GM12878 (cell line): ENCODE results near the gene B4GALNT2. TPM values are rescaled to one million over a fixed set of nuclear protein-coding genes. Genes with fewer than 3 reads are reported as not detected.

Source experiments
- ATAC-seq: fragments of 200-7000 bp; cut with Tn5 transposase; 3 replicates; pipeline ENCODE4 v1.9.1; 2020; ENCODE audit warnings: mild to moderate bottlenecking, moderate library complexity
- BruUV-seq: library from RNA; stranded (reverse); fragments of 400-500 nt; replicated peaks from 2 replicates; lab custom pipeline; 2021; lab: Mats Ljungman, UMichigan
- CTCF ChIA-PET: fragments of 300-600 bp; sonication (Branson Sonifier 250); formaldehyde crosslinking; extraction: SDS; loops from one replicate; lab custom pipeline; 2021; ENCODE audit warnings: inconsistent platforms; lab: Yijun Ruan, JAX
- POLR2A ChIA-PET: fragments of 350-600 bp; formaldehyde crosslinking; extraction: SDS; loops from one replicate; lab custom pipeline; 2021; ENCODE audit warnings: inconsistent platforms; lab: Charles Lee
- RAD21 ChIA-PET: fragments of 300-600 bp; sonication (Branson Sonifier 250); formaldehyde crosslinking; loops from one replicate; lab custom pipeline; 2023; ENCODE audit warnings: antibody characterized with exemption; ENCODE audit not compliant: unreplicated experiment; lab: Charles Lee
- SMC1A ChIA-PET: fragments of 300-600 bp; sonication (Branson Sonifier 250); formaldehyde crosslinking; loops from one replicate; lab custom pipeline; 2023; ENCODE audit not compliant: unreplicated experiment, uncharacterized antibody; lab: Charles Lee
- DNase-seq: peaks from one replicate; pipeline ENCODE4 v3.0.0-alpha.2; 2011; ENCODE audit warnings: low read depth, low spot score
- FAIRE-seq: peaks from 3 replicates; lab custom pipeline; 2011; peaks lifted over from hg19 to GRCh38; lab: Jason Lieb, UNC
- H2AFZ ChIP-seq: 2 replicates; pipeline ENCODE4 v1.6.0; 2011; ENCODE audit warnings: low read depth, low read length, control low read depth; ENCODE audit not compliant: control insufficient read depth
- H3K27ac ChIP-seq: 2 replicates; pipeline ENCODE4 v1.5.1; 2011; ENCODE audit warnings: control low read depth; ENCODE audit not compliant: control insufficient read depth, insufficient read depth
- H3K27me3 ChIP-seq, 2 experiments: replicated peaks in 1 of 2; 2 replicates each; pipeline versions ENCODE4 v1.6.0 to v1.6.1; 2011; ENCODE audit warnings: low read length in 1 of 2; ENCODE audit not compliant: control insufficient read depth in 2 of 2, insufficient read depth in 2 of 2
- H3K36me3 ChIP-seq, 2 experiments: 2 replicates each; pipeline ENCODE4 v1.5.1; 2011; ENCODE audit warnings: low read length in 1 of 2; ENCODE audit not compliant: control insufficient read depth in 2 of 2, insufficient read depth in 2 of 2
- H3K4me1 ChIP-seq: 2 replicates; pipeline ENCODE4 v1.6.1; 2011; ENCODE audit warnings: mild to moderate bottlenecking, low read length, moderate library complexity, mixed read lengths; ENCODE audit not compliant: control insufficient read depth, insufficient read depth
- H3K4me2 ChIP-seq: 2 replicates; pipeline ENCODE4 v1.6.0; 2011; ENCODE audit warnings: control low read depth; ENCODE audit not compliant: control insufficient read depth, insufficient read depth
- H3K4me3 ChIP-seq: fragments of 200-600 bp; sonication (generic); 2 replicates; pipeline ENCODE4 v1.5.1; 2016
- H3K79me2 ChIP-seq: 2 replicates; pipeline ENCODE4 v1.6.0; 2011; ENCODE audit warnings: low read length; ENCODE audit not compliant: control insufficient read depth, insufficient read depth
- H3K9ac ChIP-seq: 2 replicates; pipeline ENCODE4 v1.8.0; 2011; ENCODE audit warnings: low read length, control low read depth, mixed read lengths; ENCODE audit not compliant: control insufficient read depth, insufficient read depth
- H3K9me3 ChIP-seq: replicated peaks from 3 replicates; pipeline ENCODE4 v1.5.1; 2011; ENCODE audit warnings: mild to moderate bottlenecking, low read length; ENCODE audit not compliant: control insufficient read depth, insufficient read depth
- H4K20me1 ChIP-seq: 2 replicates; pipeline ENCODE4 v1.6.0; 2011; ENCODE audit not compliant: control insufficient read depth, insufficient read depth
- ATF7 ChIP-seq: fragments of 450-650 bp; IDR thresholded peaks from 2 replicates; pipeline ENCODE4 v1.6.1; 2016; ENCODE audit warnings: low read depth, mild to moderate bottlenecking
- BHLHE40 ChIP-seq, 2 experiments: fragments of 450-650 bp in 1 of 2; IDR thresholded peaks; 2 replicates each; pipeline ENCODE4 v1.6.1; 2011 to 2017; ENCODE audit warnings: low read depth in 2 of 2, borderline replicate concordance in 1 of 2, improper control_type of control experiment in 1 of 2, low read length in 1 of 2, mild to moderate bottlenecking in 1 of 2
- CHD4 ChIP-seq: fragments of 200-600 bp; sonication (generic); IDR thresholded peaks from 2 replicates; pipeline ENCODE4 v1.6.1; 2016; ENCODE audit warnings: mild to moderate bottlenecking
- CTCF ChIP-seq, 3 experiments: IDR thresholded peaks in 2 of 3; conservative IDR thresholded peaks in 1 of 3; 2 replicates each; pipeline ENCODE4 v1.5.1; 2011; ENCODE audit warnings: low read depth in 3 of 3, low read length in 3 of 3, mild to moderate bottlenecking in 3 of 3, control low read depth in 2 of 3, moderate library complexity in 2 of 3, inconsistent platforms in 1 of 3, mixed read lengths in 1 of 3; ENCODE audit not compliant: control insufficient read depth in 2 of 3, insufficient read depth in 1 of 3; ENCODE audit errors: extremely low read depth in 1 of 3
- HDAC2 ChIP-seq: fragments of 200-600 bp; sonication (generic); IDR thresholded peaks from 2 replicates; pipeline ENCODE4 v1.6.1; 2017
- HDGF ChIP-seq: fragments of 450-650 bp; IDR thresholded peaks from 2 replicates; pipeline ENCODE4 v1.6.1; 2016; ENCODE audit warnings: antibody characterized with exemption
- MEF2A ChIP-seq: IDR thresholded peaks from 2 replicates; pipeline ENCODE4 v1.6.1; 2011; ENCODE audit warnings: low read depth, mild to moderate bottlenecking, low read length, moderate library complexity; ENCODE audit not compliant: insufficient read depth
- POU2F2 ChIP-seq: IDR thresholded peaks from 3 replicates; pipeline ENCODE4 v1.6.1; 2011; ENCODE audit warnings: low read depth, mild to moderate bottlenecking, low read length, borderline replicate concordance
- RAD51 ChIP-seq: fragments of 450-650 bp; IDR thresholded peaks from 2 replicates; pipeline ENCODE4 v1.6.1; 2016; ENCODE audit warnings: moderate library complexity, mild to moderate bottlenecking, inconsistent platforms
- SRF ChIP-seq, 2 experiments: IDR thresholded peaks; 2 replicates each; pipeline ENCODE4 v1.6.1; 2011; ENCODE audit warnings: low read depth in 2 of 2, low read length in 2 of 2, mild to moderate bottlenecking in 1 of 2, moderate library complexity in 1 of 2
- TCF7 ChIP-seq: IDR thresholded peaks from 2 replicates; pipeline ENCODE4 v1.6.1; 2014; ENCODE audit warnings: antibody characterized with exemption, borderline replicate concordance
- ZBTB33 ChIP-seq: fragments of 450-650 bp; IDR thresholded peaks from 2 replicates; pipeline ENCODE4 v1.6.1; 2017; ENCODE audit warnings: mild to moderate bottlenecking
- ZBTB4 ChIP-seq: fragments of 450-650 bp; formaldehyde crosslinking; IDR thresholded peaks from 2 replicates; pipeline ENCODE4 v1.4.0; 2022; ENCODE audit warnings: mild to moderate bottlenecking, moderate library complexity
- ZBTB40 ChIP-seq: fragments of 450-650 bp; IDR thresholded peaks from 2 replicates; pipeline ENCODE4 v1.6.1; 2016; ENCODE audit warnings: mild to moderate bottlenecking, moderate library complexity, borderline replicate concordance
- WGBS: methylation state at CpG from one replicate; pipeline ENCODE4 v1.1.6; 2016; ENCODE audit warnings: low lambda C conversion rate; ENCODE audit not compliant: insufficient replicate concordance, insufficient coverage; ENCODE audit errors: missing lambda C conversion rate; 5-methylcytosine and 5-hydroxymethylcytosine counted together
- in situ Hi-C: fragments of 300-500 bp; cut with MboI; formaldehyde crosslinking; loops from 9 replicates; pipeline ENCODE4 v1.14.3; 2018; ENCODE audit warnings: mixed read lengths
- intact Hi-C: fragments of 100-400 bp; cut with micrococcal nuclease; formaldehyde crosslinking; loops from one replicate; pipeline ENCODE4 v1.14.2; 2022; ENCODE audit not compliant: unreplicated experiment
- polyA plus RNA-seq, 11 experiments: library from polyadenylated mRNA; depleted of rRNA in 4 of 11; unstranded in 6 of 11; stranded (reverse) in 5 of 11; fragments of >200 nt; fragmentation: Nextera tagmentation in 4 of 11; fragmentation: Illumina TruSeq in 1 of 11; extraction: Ambion mirVana in 4 of 11; extraction: Trizol in 1 of 11; gene quantifications; 1 replicate in 1 of 11; 2 replicates in 10 of 11; pipeline versions ENCODE4 v1.2.1 to v1.2.3, GENCODE V29; 2011 to 2016; ENCODE audit warnings: inconsistent platforms in 2 of 11, missing spikeins in 2 of 11, low read depth in 1 of 11
- total RNA-seq, 4 experiments: library from RNA; depleted of rRNA in 3 of 4; stranded (reverse); fragments of >200 nt in 3 of 4; fragmentation: Illumina TruSeq in 1 of 4; extraction: Trizol in 1 of 4; gene quantifications; 2 replicates each; pipeline versions ENCODE4 v1.2.1 to v1.2.3, GENCODE V29; 2013 to 2021

Gene B4GALNT2
- total and polyA plus RNA-seq, 10 of the 15 experiments (the other 5 are each of a cell fraction or from before 2014, with no cell fraction given) = not detected

GRCh38 chr17:49093131-49093530 lies 39.4 kb upstream of the B4GALNT2 start:
- intact Hi-C loops = no loop called here
- H4K20me1 ChIP-seq = no peaks in the 10 kb centered on the region
- no peak overlapping the region for H3K27ac ChIP-seq
- no peak overlapping the region for H2AFZ ChIP-seq
- no peaks in the 10 kb centered on the region for H3K4me1 ChIP-seq
- DNase-seq (no peak), FAIRE-seq (no peak), ATAC-seq (no peak)
- H3K27me3 ChIP-seq = no peaks in the 10 kb centered on the region; a peak in 1 of 4 replicates
- H3K9ac ChIP-seq = no peak overlapping the region
- 43% methylated on average over 10 of the region's 10 CpGs for WGBS
- H3K79me2 ChIP-seq = no peaks in the 10 kb centered on the region
- CTCF ChIA-PET = no interaction called here
- no peak overlapping the region for H3K4me2 ChIP-seq
- no peaks in the 10 kb centered on the region; the same call in 2 of the 3 replicates for H3K9me3 ChIP-seq
- SMC1A ChIA-PET = no interaction called here
- in situ Hi-C loops = no loop called here
- no TSS peak for BruUV-seq
- H3K36me3 ChIP-seq = no peaks in the 10 kb centered on the region
- RAD21 ChIA-PET = no interaction called here
- POLR2A ChIA-PET = no interaction called here
- H3K4me3 ChIP-seq = no peak overlapping the region
- TF ChIP-seq RAD51 (no peak), CTCF (IDR thresholded peaks at IDR 0.05 in 2 of 3, conservative IDR thresholded peaks at IDR 0.05 in 1 of 3; ENCODE audit: control insufficient read depth in 2 of 3, extremely low read depth in 1 of 3, insufficient read depth in 1 of 3, low read depth in 3 of 3, low read length in 3 of 3) (no peak), CHD4 (no peak), TCF7 (no peak), BHLHE40 (IDR thresholded peaks at IDR 0.05; ENCODE audit: borderline replicate concordance in 1 of 2, low read depth in 2 of 2, low read length in 1 of 2) (no peak), ZBTB40 (no peak), HDAC2 (no peak), ZBTB33 (no peak), POU2F2 (no peak), SRF (IDR thresholded peaks at IDR 0.05; ENCODE audit: low read depth in 2 of 2, low read length in 2 of 2) (no peak), ZBTB4 (no peak), ATF7 (no peak), HDGF (no peak), MEF2A (no peak)
